ENCODE measurements around the gene SHISA7.

The SHISA7 gene

GRCh38 chr19:55476100-55476775, 33.1 kb upstream of the SHISA7 start, which contains the start of gene ZNF628:
TSS of gene ZNF628 (plus strand) at chr19:55476617. CDS start at chr19:55479911, 3,294 bp downstream.
- no peak for TF ChIP-seq GATA1 (IDR thresholded peaks at IDR 0.05; ENCODE audit: low read depth, low read length)
- peak; percentile 53 for TF ChIP-seq POLR2A (IDR thresholded peaks at IDR 0.05; ENCODE audit: low read length)
- DNase-seq: peak; percentile 99

- TF ChIP-seq GATA1 (IDR thresholded peaks at IDR 0.05; ENCODE audit: low read depth, low read length) (no peak), POLR2A (IDR thresholded peaks at IDR 0.05; ENCODE audit: low read length) (no peak)
- DNase-seq: no peak
These were observed 31.5 kb upstream of the SHISA7 start for GRCh38 chr19:55474269-55475265.

GRCh38 chr19:55473225-55474012, 30.3 kb upstream of the SHISA7 start:
- TF ChIP-seq GATA1 (IDR thresholded peaks at IDR 0.05; ENCODE audit: low read depth, low read length) (no peak), POLR2A (IDR thresholded peaks at IDR 0.05; ENCODE audit: low read length) (no peak)
- DNase-seq: no peak

- no peak for DNase-seq
- no peak for TF ChIP-seq GATA1 (IDR thresholded peaks at IDR 0.05; ENCODE audit: low read depth, low read length)
- no peak for TF ChIP-seq POLR2A (IDR thresholded peaks at IDR 0.05; ENCODE audit: low read length)
These were observed 29.4 kb upstream of the SHISA7 start for GRCh38 chr19:55472463-55472862.

- no peak for DNase-seq
- TF ChIP-seq GATA1 (IDR thresholded peaks at IDR 0.05; ENCODE audit: low read depth, low read length): no peak
- TF ChIP-seq POLR2A (IDR thresholded peaks at IDR 0.05; ENCODE audit: low read length): no peak
These were observed 28.2 kb upstream of the SHISA7 start for GRCh38 chr19:55471266-55471665.

- DNase-seq: no peak
- TF ChIP-seq POLR2A (IDR thresholded peaks at IDR 0.05; ENCODE audit: low read length): no peak
These were observed 24.9 kb upstream of the SHISA7 start for GRCh38 chr19:55468054-55468393.

GRCh38 chr19:55467236-55468053, 24.3 kb upstream of the SHISA7 start:
- TF ChIP-seq POLR2A (IDR thresholded peaks at IDR 0.05; ENCODE audit: low read length): no peak
- TF ChIP-seq GATA1 (IDR thresholded peaks at IDR 0.05; ENCODE audit: low read depth, low read length): no peak

GRCh38 chr19:55466241-55466614, 23.1 kb upstream of the SHISA7 start:
- no peak for DNase-seq
- TF ChIP-seq GATA1 (IDR thresholded peaks at IDR 0.05; ENCODE audit: low read depth, low read length): no peak
- TF ChIP-seq POLR2A (IDR thresholded peaks at IDR 0.05; ENCODE audit: low read length): no peak

More at GRCh38 chr19:55467236-55468053, 24.3 kb upstream of the SHISA7 start:
- DNase-seq: peak; percentile 85 to 89

- TF ChIP-seq POLR2A (IDR thresholded peaks at IDR 0.05; ENCODE audit: low read length) (no peak), GATA1 (IDR thresholded peaks at IDR 0.05; ENCODE audit: low read depth, low read length) (no peak)
- peak; percentile 38 to 48 for DNase-seq
These were observed 22.6 kb upstream of the SHISA7 start for GRCh38 chr19:55465460-55466240.

DNA sequence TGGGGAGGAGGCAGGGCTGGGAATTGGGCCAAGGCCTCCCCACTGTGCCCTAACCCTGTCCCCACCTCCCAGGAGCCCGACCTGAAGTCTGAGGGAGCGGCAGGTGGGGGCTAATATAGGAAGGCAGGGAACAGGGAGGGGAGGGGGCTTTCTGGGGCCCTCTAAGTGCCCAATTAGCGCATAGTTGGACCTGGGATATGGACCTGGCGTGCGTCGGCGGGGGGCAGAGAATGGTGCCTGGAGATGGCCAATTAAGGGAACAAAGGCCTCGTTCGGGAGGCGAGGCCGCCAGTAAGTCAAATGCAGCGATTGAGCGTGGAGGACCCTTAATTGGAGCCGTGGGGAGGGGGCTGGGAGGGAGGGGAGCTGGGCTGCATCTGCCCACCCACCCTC, 21.6 kb upstream of the SHISA7 start, which contains the start of gene C19orf85:
C19orf85 (minus strand) TSS at position 90 of the 393 bp plus-strand sequence. CDS start 197 bp downstream, outside the sequence.
- no peak for DNase-seq
- no peak for TF ChIP-seq GATA1 (IDR thresholded peaks at IDR 0.05; ENCODE audit: low read depth, low read length)
- TF ChIP-seq POLR2A (IDR thresholded peaks at IDR 0.05; ENCODE audit: low read length): no peak

GRCh38 chr19:55464039-55464661, 21.1 kb upstream of the SHISA7 start:
- TF ChIP-seq POLR2A (IDR thresholded peaks at IDR 0.05; ENCODE audit: low read length): no peak
- no peak for TF ChIP-seq GATA1 (IDR thresholded peaks at IDR 0.05; ENCODE audit: low read depth, low read length)
- DNase-seq: no peak

DNA sequence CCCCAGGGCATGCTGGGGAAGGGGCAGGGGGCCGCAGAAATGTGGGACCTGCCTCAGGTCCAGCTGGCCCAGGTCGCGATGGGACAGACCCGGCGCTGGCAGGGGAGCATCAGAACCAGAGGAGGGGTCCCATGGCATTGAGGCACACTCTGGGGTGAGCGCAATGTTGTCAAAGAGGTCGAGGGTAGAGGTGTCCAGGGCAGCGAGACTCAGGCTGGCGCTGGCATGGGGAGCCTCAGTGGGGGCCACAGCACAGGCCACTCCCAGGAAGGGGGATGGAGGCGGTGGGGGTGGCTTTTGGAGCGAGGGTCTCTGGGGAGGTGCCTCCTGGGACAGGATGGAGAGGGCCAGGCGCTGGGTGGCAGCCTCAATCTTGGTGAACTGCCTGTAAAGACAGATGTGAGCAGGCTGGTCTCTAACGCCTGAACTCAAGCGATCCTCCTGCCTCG, 20.5 kb upstream of the SHISA7 start:
- TF ChIP-seq POLR2A (IDR thresholded peaks at IDR 0.05; ENCODE audit: low read length): no peak
- no peak for TF ChIP-seq GATA1 (IDR thresholded peaks at IDR 0.05; ENCODE audit: low read depth, low read length)
- DNase-seq: no peak
